Trophoblast cell (in vitro differentiated cells and primary cell): ENCODE results near the gene NPAS1.

Experiments
- DNase-seq, 2 donors: peaks; one replicate each; pipeline ENCODE4 v3.0.0-alpha.2; 2016
- H2AFZ ChIP-seq: 2 replicates; pipeline ENCODE4 v1.6.1; 2013; ENCODE audit warnings: low read length, moderate library complexity, mild to moderate bottlenecking; ENCODE audit not compliant: insufficient read depth, poor library complexity
- H2AK5ac ChIP-seq: 2 replicates; pipeline ENCODE4 v1.6.1; 2013; ENCODE audit warnings: mild to moderate bottlenecking, low read length
- H2BK120ac ChIP-seq: 2 replicates; pipeline ENCODE4 v1.6.1; 2013; ENCODE audit warnings: low read length, mild to moderate bottlenecking, moderate library complexity; ENCODE audit not compliant: insufficient read depth, poor library complexity
- H2BK12ac ChIP-seq: 2 replicates; pipeline ENCODE4 v1.6.1; 2013; ENCODE audit warnings: mild to moderate bottlenecking, low read length, moderate library complexity
- H2BK5ac ChIP-seq: 2 replicates; pipeline ENCODE4 v1.6.1; 2013; ENCODE audit warnings: low read length, low read depth, moderate library complexity, mild to moderate bottlenecking; ENCODE audit not compliant: poor library complexity
- H3K14ac ChIP-seq: 2 replicates; pipeline ENCODE4 v1.6.1; 2013; ENCODE audit warnings: mild to moderate bottlenecking, low read length
- H3K18ac ChIP-seq: 2 replicates; pipeline ENCODE4 v1.6.1; 2013; ENCODE audit warnings: mild to moderate bottlenecking, low read length
- H3K23ac ChIP-seq: 2 replicates; pipeline ENCODE4 v1.6.1; 2013; ENCODE audit warnings: low read length
- H3K27ac ChIP-seq: 2 replicates; pipeline ENCODE4 v1.5.1; 2013; ENCODE audit warnings: low read depth, mild to moderate bottlenecking, inconsistent platforms, low read length, moderate library complexity
- H3K27me3 ChIP-seq: 2 replicates; pipeline ENCODE4 v1.6.1; 2013; ENCODE audit warnings: inconsistent platforms, mild to moderate bottlenecking, low read length, moderate library complexity; ENCODE audit not compliant: insufficient read depth
- H3K36me3 ChIP-seq, 2 experiments: 1 replicate in 1 of 2; 2 replicates in 1 of 2; pipeline ENCODE4 v1.6.1; 2013; ENCODE audit warnings: low read length in 2 of 2, mild to moderate bottlenecking in 2 of 2, moderate library complexity in 1 of 2; ENCODE audit not compliant: insufficient read depth in 2 of 2, control insufficient read depth in 1 of 2
- H3K4ac ChIP-seq: 2 replicates; pipeline ENCODE4 v1.6.1; 2013; ENCODE audit warnings: low read depth, mild to moderate bottlenecking, low read length, moderate library complexity
- H3K4me1 ChIP-seq, 2 experiments: 1 replicate in 1 of 2; 2 replicates in 1 of 2; pipeline ENCODE4 v1.6.1; 2013; ENCODE audit warnings: low read length in 2 of 2, mild to moderate bottlenecking in 2 of 2, moderate library complexity in 1 of 2; ENCODE audit not compliant: insufficient read depth in 2 of 2, control insufficient read depth in 1 of 2
- H3K4me2 ChIP-seq: 2 replicates; pipeline ENCODE4 v1.6.1; 2013; ENCODE audit warnings: inconsistent platforms, mild to moderate bottlenecking, low read length, moderate library complexity
- H3K4me3 ChIP-seq: 2 replicates; pipeline ENCODE4 v1.5.1; 2013; ENCODE audit warnings: mild to moderate bottlenecking, low read depth, low read length, inconsistent platforms
- H3K79me1 ChIP-seq: one replicate; pipeline ENCODE4 v1.6.1; 2013; ENCODE audit warnings: low read length
- H3K79me2 ChIP-seq: 2 replicates; pipeline ENCODE4 v1.6.1; 2013; ENCODE audit warnings: low read length, mild to moderate bottlenecking; ENCODE audit not compliant: control insufficient read depth, insufficient read depth, poor library complexity
- H3K9ac ChIP-seq: 2 replicates; pipeline ENCODE4 v1.6.1; 2013; ENCODE audit warnings: mild to moderate bottlenecking, low read length
- H3K9me3 ChIP-seq: 2 replicates; pipeline ENCODE4 v1.6.1; 2013; ENCODE audit warnings: low read depth, mild to moderate bottlenecking, control low read depth, inconsistent platforms, low read length; ENCODE audit not compliant: insufficient read depth
- H4K12ac ChIP-seq: 2 replicates; pipeline ENCODE4 v1.6.1; 2013; ENCODE audit warnings: low read depth, mild to moderate bottlenecking, low read length, moderate library complexity
- H4K8ac ChIP-seq: 2 replicates; pipeline ENCODE4 v1.6.1; 2013; ENCODE audit warnings: low read depth, mild to moderate bottlenecking, low read length, moderate library complexity
- H4K91ac ChIP-seq: one replicate; pipeline ENCODE4 v1.6.1; 2013; ENCODE audit warnings: low read depth, mild to moderate bottlenecking, low read length, moderate library complexity
- WGBS: extraction: QIAGEN DNeasy Blood & Tissue Kit; methylation state at CpG from one replicate; pipeline ENCODE4 v1.1.7; 2013; ENCODE audit warnings: missing lambda C conversion rate; ENCODE audit not compliant: insufficient read length, insufficient coverage; ENCODE audit errors: extremely low coverage; 5-methylcytosine and 5-hydroxymethylcytosine counted together

Gene NPAS1

DNA sequence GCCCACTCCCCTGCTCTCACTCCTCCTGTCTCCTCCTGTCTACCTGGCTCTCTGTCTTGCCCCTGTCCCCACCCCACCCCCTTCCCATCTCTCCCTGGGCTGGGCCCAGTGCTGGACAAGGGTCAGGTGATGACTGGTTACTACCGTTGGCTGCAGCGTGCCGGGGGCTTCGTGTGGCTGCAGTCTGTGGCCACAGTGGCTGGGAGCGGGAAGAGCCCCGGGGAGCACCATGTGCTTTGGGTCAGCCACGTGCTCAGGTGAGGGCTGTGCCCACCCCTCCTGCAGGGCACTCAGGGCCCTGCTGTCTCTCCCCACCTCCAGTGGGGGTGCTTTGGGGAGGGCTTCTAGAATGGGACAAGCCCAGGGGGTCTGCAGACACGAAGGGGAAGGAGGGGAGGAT, 21.2 kb downstream of the NPAS1 start:
- Histone ChIP-seq H3K79me1 (no peaks in the 10 kb centered on the region), H3K9ac (no peak overlapping the region), H2AFZ (no peak overlapping the region), H3K14ac (no peak overlapping the region), H4K91ac (no peak overlapping the region), H4K12ac (no peak overlapping the region), H3K4ac (no peak overlapping the region), H3K36me3 (peaks cover 0 to 2% of the 10 kb centered on the region in 2 experiments), H3K4me1 (no peaks in the 10 kb centered on the region), H3K4me3 (no peak overlapping the region), H4K8ac (no peak overlapping the region), H2BK5ac (no peak overlapping the region), H3K23ac (no peak overlapping the region), H2BK120ac (no peak overlapping the region), H2BK12ac (no peak overlapping the region), H3K79me2 (no peaks in the 10 kb centered on the region), H3K4me2 (no peak overlapping the region), H2AK5ac (no peak overlapping the region), H3K27ac (no peak overlapping the region), H3K27me3 (no peaks in the 10 kb centered on the region), H3K9me3 (peaks cover 2% of the 10 kb centered on the region), H3K18ac (no peak overlapping the region)
- no peak for DNase-seq
- WGBS, result no CpG with 5 or more reads among the region's 8 CpGs

DNA sequence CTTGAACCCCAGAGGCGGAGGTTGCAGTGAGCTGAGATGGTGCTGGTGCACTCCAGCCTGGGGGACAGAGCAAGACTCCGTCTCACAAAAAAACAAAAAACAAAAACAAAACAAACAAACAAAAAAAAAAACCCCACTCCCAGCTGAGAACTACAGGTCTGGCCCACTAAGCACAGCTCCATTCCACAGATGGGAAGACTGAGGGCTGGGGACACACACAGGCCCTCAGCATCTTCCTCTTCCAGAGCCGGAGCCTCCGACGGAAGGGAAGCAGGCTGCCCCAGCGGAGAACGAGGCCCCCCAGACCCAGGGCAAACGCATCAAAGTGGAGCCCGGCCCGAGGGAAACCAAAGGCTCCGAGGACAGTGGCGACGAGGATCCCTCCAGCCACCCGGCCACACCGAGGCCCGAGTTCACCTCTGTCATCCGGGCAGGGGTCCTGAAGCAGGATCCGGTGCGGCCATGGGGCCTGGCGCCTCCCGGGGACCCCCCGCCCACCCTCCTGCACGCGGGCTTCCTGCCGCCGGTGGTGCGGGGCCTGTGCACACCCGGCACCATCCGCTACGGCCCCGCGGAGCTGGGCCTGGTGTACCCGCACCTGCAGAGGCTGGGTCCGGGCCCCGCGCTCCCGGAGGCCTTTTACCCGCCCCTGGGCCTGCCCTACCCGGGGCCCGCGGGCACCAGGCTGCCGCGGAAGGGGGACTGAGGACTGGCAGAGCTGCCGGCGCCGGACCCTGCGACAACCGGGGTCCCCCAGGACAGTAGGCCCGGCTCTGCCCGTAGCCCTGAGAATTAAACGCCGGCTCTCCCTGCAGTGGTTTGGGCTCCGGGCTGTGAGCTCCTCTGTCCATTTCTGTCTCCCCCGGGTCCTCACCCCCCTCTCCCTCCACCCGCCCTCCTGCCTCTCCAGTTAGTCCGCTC, 25.6 kb downstream of the NPAS1 start:
- Histone ChIP-seq H2AFZ (no peak overlapping the region), H2BK120ac (no peak overlapping the region), H3K36me3 (peaks cover 0 to 2% of the 10 kb centered on the region in 2 experiments), H3K27me3 (no peaks in the 10 kb centered on the region), H3K4me1 (peaks cover 3 to 7% of the 10 kb centered on the region in 2 experiments), H3K27ac (no peak overlapping the region), H2AK5ac (no peak overlapping the region), H3K79me2 (no peaks in the 10 kb centered on the region), H2BK5ac (no peak overlapping the region), H3K23ac (no peak overlapping the region), H3K79me1 (peaks cover 3% of the 10 kb centered on the region), H3K9me3 (peaks cover 5% of the 10 kb centered on the region), H3K14ac (no peak overlapping the region), H4K8ac (no peak overlapping the region), H4K12ac (no peak overlapping the region), H3K4ac (no peak overlapping the region), H2BK12ac (no peak overlapping the region), H3K9ac (no peak overlapping the region), H3K18ac (no peak overlapping the region), H3K4me3 (no peak overlapping the region), H4K91ac (no peak overlapping the region), H3K4me2 (no peak overlapping the region)
- DNase-seq, result no peak
- no CpG with 5 or more reads among the region's 56 CpGs for WGBS

DNA sequence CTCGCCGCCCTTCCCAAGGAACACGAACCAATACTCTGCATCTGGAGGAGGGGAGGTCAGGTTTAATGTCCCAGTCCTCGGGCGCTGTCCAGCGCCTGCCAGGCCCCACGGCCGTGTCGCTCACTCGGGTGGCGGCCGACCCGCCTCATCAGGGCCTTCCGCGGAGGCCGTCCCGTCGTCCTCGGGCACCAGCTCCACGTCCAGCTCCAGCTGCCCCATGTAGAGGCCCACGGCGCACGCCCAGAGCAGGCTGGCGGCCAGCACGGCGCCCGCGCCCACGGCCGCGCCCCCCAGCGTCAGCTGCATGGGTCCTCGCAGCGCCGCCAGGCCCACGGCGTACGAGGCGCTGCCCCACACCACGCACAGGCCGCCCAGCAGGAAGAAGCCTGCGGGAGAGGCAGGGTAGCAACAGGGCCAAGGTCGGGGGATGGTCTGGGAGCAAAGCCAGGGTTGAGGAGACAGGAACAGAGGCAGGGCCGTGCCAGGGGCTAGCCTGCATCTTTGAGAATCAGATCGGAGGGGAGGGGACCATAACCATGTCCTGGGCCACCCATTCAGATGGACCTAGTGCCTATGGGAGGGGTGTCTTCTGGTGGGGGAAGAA, 26.3 kb downstream of the NPAS1 start:
- Histone ChIP-seq H3K27ac (no peak overlapping the region), H3K9me3 (peaks cover 5% of the 10 kb centered on the region), H3K23ac (no peak overlapping the region), H4K91ac (no peak overlapping the region), H3K4me1 (peaks cover 3 to 7% of the 10 kb centered on the region in 2 experiments), H2BK120ac (no peak overlapping the region), H3K79me1 (peaks cover 3% of the 10 kb centered on the region), H3K79me2 (no peaks in the 10 kb centered on the region), H3K4me2 (no peak overlapping the region), H3K14ac (no peak overlapping the region), H3K18ac (no peak overlapping the region), H2BK12ac (no peak overlapping the region), H4K12ac (no peak overlapping the region), H2AK5ac (no peak overlapping the region), H3K4me3 (no peak overlapping the region), H3K9ac (no peak overlapping the region), H2AFZ (no peak overlapping the region), H4K8ac (no peak overlapping the region), H3K27me3 (no peaks in the 10 kb centered on the region), H3K4ac (no peak overlapping the region), H3K36me3 (peaks cover 0 to 2% of the 10 kb centered on the region in 2 experiments), H2BK5ac (no peak overlapping the region)
- no CpG with 5 or more reads among the region's 45 CpGs for WGBS
- DNase-seq, result no peak

DNA sequence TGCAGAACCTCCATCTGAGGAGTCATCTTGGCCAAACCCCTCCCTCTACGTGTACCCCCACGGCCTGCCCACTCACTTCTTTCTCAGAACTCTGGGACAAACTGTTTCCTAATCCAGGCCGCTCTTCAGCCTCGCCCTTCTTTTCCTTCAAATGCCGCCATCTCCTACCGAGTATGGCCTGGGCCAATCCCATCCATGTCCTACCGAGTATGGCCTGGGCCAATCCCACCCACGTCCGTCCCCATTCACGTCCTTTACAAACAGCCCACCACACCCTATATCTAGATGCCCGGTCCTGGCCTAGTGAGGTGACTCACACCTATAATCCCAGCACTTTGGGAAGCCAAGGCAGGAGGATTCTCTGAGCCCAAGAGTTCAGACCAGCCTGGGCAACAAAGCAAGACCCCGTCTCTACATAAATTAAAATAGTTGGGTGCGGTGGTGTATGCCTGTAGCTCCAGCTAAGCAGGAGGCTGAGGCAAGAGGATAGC, 27.7 kb downstream of the NPAS1 start:
- Histone ChIP-seq H2BK120ac (no peak overlapping the region), H3K79me2 (no peaks in the 10 kb centered on the region), H4K12ac (no peak overlapping the region), H3K23ac (no peak overlapping the region), H3K4ac (no peak overlapping the region), H3K18ac (peak overlapping the region; percentile 51), H2BK5ac (no peak overlapping the region), H3K9me3 (peaks cover 5% of the 10 kb centered on the region), H2AFZ (peak overlapping the region; percentile 28), H3K27ac (no peak overlapping the region), H3K79me1 (peaks cover 3% of the 10 kb centered on the region), H3K4me3 (peak overlapping the region; percentile 49), H3K14ac (no peak overlapping the region), H4K8ac (peak overlapping the region; percentile 47), H3K4me2 (peak overlapping the region; percentile 85), H3K36me3 (peaks cover 0 to 2% of the 10 kb centered on the region in 2 experiments), H3K27me3 (no peaks in the 10 kb centered on the region), H2AK5ac (peak overlapping the region; percentile 53), H3K4me1 (peaks cover 3 to 7% of the 10 kb centered on the region in 2 experiments), H3K9ac (no peak overlapping the region), H2BK12ac (no peak overlapping the region), H4K91ac (no peak overlapping the region)
- no CpG with 5 or more reads among the region's 13 CpGs for WGBS
- DNase-seq, result no peak
